Right renal pelvis (tissue), 4 donors: ENCODE data around the gene CLEC2B. TPM values are rescaled to one million over a fixed set of nuclear protein-coding genes. Genes with fewer than 3 reads are reported as not detected.

ENCODE experiments used
- DNase-seq, 4 donors: peaks; one replicate each; pipeline ENCODE4 v3.0.0-alpha.2; 2013; ENCODE audit warnings: low read depth in 4 of 4, low spot score in 3 of 4, missing footprints in 1 of 4
- polyA plus RNA-seq, 4 donors: library from polyadenylated mRNA; unstranded; fragments of 120-200 nt; gene quantifications; one replicate each; pipeline ENCODE4 v1.2.1, GENCODE V29; 2013; ENCODE audit not compliant: insufficient read length in 4 of 4

CLEC2B gene
- polyA plus RNA-seq, 4 donors: 1.9 to 4.3 (median 3.3) TPM

GRCh38 chr12:9870286-9870866 is 1.2 kb upstream of the CLEC2B start:
- no peak for DNase-seq

GRCh38 chr12:9868951-9869306 is 225 bp downstream of the CLEC2B start:
- no peak for DNase-seq

- DNase-seq: no peak
Measured at GRCh38 chr12:9868311-9868801, 798 bp downstream of the CLEC2B start.

GRCh38 chr12:9867531-9867930 is 1.6 kb downstream of the CLEC2B start:
- DNase-seq: no peak

- DNase-seq: no peak
Measured at GRCh38 chr12:9866860-9867269, 2.3 kb downstream of the CLEC2B start.

- DNase-seq: no peak
Measured at GRCh38 chr12:9864913-9865675, 4.1 kb downstream of the CLEC2B start.

- DNase-seq: no peak
Measured at GRCh38 chr12:9858135-9858534, 11.0 kb downstream of the CLEC2B start.

- DNase-seq: no peak
Measured at GRCh38 chr12:9856894-9857293, 12.3 kb downstream of the CLEC2B start.

- no peak for DNase-seq
Measured at GRCh38 chr12:9856151-9856550, 13.0 kb downstream of the CLEC2B start.

GRCh38 chr12:9851927-9852326 is 17.2 kb downstream of the CLEC2B start:
- DNase-seq: no peak

- no peak for DNase-seq
Measured at GRCh38 chr12:9851050-9851449, 18.1 kb downstream of the CLEC2B start.

- DNase-seq: no peak
Measured at GRCh38 chr12:9848899-9849298, 20.3 kb downstream of the CLEC2B start.

GRCh38 chr12:9843407-9843806 is 25.7 kb downstream of the CLEC2B start:
- DNase-seq: no peak

GRCh38 chr12:9831720-9832119 is 37.4 kb downstream of the CLEC2B start:
- no peak for DNase-seq

GRCh38 chr12:9829982-9830381 is 39.2 kb downstream of the CLEC2B start:
- no peak for DNase-seq

GRCh38 chr12:9829483-9829882 is 39.7 kb downstream of the CLEC2B start:
- no peak for DNase-seq

GRCh38 chr12:9827209-9827888 is 41.8 kb downstream of the CLEC2B start, which contains the start of gene KLRF1:
Gene KLRF1 (plus strand): TSS chr12:9827481. CDS start chr12:9827545, 64 bp downstream.
- DNase-seq: no peak

- no peak for DNase-seq
Measured at GRCh38 chr12:9820281-9820930, 48.7 kb downstream of the CLEC2B start.

- DNase-seq: no peak
Measured at GRCh38 chr12:9813821-9814798, 55.0 kb downstream of the CLEC2B start.

GRCh38 chr12:9811621-9812020 is 57.5 kb downstream of the CLEC2B start:
- DNase-seq: no peak
